Head of caudate nucleus (tissue), 42 donors: ENCODE data around the gene CXCL12.
A peak's percentile ranks its signal among the peaks of the same experiment; 100 is the strongest.

Experiments used
- DNase-seq, 42 donors: peaks; one replicate each; pipeline versions ENCODE4 v3.0.0 to v3.0.0-alpha.2; 2020 to 2021; ENCODE audit warnings: mixed read lengths in 7 of 42
- intact Hi-C: fragments of 100-400 bp; cut with DNase I; formaldehyde crosslinking; loops from one replicate; pipeline ENCODE4 v1.15.0; 2022

Gene CXCL12

DNA sequence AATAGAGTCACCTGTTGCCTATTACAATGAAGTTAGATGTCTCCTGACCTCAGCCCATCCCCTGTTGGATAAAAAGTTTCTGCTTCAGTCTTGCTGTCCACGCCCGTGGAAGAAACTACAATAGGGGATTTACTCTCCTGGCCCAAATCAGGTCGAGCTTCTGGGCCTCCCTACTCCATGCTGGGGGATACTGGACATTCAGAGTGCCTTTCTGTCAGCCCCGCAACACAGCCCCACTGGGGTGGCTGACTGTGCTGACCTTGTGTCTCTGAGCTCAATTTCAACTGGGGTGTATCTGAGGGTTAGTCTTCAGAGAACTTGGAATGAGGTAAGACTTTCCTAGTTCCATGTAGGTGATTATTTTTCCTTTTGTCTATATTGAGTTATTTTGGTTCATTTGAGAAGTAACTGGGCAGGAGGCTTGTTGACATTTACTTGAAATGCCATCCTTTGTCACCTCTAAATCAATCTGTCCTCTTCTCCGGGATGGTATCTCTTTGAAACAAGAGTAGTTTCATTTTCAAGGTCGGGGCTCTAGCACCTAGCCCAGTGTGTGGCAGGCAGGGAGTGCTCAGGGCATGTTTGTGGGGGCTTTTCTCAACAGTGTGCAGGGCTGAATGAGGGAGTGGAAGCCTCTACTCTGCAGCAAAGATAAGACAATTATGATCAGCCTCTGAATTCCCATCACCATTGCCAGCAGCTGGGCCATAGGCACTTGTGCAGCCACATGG lies 17.7 kb upstream of the CXCL12 start:
- intact Hi-C loops = no loop called here
- DNase-seq = peak in 4 of 42 donors; percentile 1 to 27 (median 17)

DNA sequence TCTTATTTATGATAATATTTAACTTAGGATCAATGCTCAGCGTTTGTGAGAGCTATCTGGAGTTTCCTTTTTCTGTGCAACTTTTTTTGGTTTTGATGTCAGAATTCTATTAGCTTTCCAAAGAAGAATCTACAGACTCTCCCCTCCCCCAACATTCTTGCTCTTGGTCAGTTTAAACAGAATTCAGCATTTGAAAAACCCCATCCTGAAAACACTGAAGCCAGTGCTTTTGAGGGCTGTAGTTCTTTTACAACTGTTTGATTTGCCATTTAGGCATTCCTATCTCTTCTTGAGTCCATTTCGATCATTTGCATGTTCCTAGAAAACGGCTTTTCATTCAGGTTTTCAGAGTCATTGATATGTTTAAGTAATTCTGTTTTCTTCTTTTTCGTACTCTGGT lies 15.6 kb upstream of the CXCL12 start:
- DNase-seq = no peak
- intact Hi-C loops = no loop called here

DNA sequence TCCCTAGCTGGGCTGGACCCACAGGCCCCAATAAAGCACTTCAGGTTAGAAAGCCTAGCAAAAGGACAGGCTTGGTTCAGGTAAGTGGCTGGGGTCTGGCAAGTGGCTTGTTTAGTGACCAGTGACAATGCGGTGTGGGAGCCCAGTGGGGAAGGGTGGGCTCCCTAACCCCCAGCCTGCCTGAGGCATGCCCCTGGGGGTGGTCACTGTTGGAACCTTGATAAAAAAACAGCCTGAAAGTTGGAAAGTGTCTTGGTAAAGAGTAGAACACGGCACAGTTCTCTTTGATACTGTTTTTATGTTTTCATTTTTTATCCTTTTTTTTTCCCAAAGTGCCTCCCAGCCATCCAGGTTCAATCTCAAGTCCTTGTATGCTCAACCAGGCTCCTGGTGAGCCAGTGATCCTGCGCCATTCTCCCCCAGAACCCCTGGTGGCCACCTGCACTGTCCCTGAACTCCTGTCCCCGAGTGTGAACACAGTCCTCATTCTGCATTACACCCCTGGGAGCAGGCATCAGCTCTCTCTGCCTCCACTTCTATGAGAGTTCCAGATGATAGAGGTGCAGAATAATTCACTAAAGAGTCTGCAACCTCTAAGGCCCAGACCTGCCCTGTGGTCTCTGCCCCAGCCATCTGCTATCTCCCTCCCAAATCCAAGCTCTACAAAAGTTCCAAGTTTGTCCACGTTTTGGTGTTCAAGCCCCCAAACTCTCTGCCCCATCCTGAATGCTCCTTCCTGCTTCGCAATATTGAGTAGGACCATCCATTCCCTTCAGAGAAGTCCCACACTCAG lies 15.0 kb upstream of the CXCL12 start:
- peak in 5 of 42 donors; percentile 3 to 38 (median 20) for DNase-seq
- intact Hi-C loops = no loop called here

GRCh38 chr10:44398747-44399658 lies 14.1 kb upstream of the CXCL12 start:
- DNase-seq = peak in 4 of 42 donors; percentile 7 to 29 (median 16)
- intact Hi-C loops = no loop called here

DNA sequence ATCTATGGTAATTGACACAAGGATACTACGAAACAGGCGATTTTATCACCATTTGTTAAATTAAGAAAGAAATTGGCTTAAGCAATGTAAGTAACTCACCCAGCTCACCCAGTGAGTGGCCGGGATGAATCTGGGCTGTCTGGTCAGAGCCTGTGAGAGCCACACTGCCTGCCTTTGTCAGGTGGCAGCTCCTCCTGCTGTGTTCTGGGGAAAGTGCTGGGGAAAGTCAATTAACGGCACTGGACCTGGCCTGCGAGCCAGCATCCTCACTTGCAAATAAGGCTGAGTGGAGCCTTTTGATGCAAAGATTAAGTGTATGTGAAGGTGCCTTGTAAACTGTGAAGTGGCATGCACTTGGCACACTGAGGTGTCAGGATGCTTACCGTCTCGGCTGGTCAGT lies 13.4 kb upstream of the CXCL12 start:
- intact Hi-C loops = no loop called here
- peak in 4 of 42 donors; percentile 1 to 24 (median 14) for DNase-seq

DNA sequence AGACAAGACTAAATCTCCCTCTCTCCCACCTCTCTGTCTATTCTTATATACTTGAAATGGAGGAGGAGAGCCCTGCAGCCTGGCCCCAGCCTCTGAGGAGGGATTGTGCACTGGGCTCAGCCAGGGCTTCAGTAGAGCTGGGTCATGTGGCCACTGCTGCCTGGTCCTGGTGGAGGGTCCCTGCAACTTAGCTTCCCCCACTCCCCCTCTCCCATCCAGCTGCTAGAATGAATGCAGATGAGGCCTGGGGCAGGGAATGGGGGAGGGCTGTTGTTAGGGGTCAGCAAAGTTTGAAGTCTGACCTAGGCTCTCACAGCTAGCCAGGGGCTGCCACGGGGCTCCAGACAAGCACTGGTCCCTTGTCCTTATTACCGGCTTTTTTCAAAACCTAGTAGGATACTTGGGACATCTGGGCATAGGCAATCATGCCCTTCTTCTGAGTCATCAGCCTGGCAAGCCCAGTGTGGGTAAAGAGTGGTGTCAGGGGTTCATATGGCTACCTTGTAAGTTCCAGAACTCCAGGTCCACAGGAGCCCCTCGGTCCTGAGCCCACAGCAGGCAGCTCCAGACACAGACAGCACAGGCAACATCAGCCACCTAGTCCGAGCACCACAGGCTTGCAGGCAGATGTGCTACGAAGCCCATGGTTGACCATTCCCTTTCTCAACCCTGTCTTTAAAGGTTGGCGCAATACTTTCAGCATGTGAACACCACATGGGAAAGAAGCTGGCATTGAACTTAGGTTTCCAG lies 12.8 kb upstream of the CXCL12 start:
- DNase-seq = peak in 5 of 42 donors; percentile 7 to 27 (median 11)
- intact Hi-C loops = no loop called here

- DNase-seq = peak in 7 of 42 donors; percentile 4 to 28 (median 21)
- intact Hi-C loops = no loop called here
Measured at GRCh38 chr10:44396671-44397191, 11.8 kb upstream of the CXCL12 start.

DNA sequence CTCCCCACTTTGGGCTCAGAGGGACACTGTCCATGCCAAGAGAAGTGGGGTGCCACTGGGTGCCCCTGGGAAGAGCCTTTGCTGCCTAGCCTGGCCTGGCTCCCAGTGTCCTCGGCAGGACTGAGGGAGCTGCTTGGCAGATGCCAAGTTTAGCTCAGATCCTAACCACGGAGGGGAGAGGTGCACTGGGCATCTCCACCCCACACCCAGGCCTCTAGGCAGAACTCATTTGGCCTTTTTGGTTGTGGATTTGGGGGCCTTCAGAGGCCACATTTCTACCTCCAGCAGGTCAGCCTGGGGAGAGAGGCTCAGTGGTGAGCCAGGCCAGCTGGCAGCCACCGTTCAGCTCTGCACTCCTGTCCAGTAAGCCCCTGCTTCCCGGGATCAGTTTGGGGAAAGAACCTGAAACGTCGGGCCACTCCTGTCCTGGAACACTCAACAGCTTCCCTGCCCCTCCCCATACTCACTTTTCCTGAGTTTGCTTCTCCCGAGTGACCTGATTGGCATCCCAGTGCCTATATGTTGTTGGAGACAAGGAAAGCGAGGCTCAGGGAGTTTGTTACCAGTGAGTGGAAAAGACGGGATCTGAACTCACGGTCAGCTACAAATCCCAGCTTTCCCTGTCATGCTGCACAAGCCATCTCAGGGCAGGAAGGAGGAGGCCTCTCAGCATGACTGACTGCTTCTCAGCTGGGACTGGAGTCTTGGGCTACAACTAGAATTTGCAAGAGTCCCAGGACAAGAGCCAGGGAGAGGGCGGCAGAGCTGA lies 11.2 kb upstream of the CXCL12 start:
- DNase-seq = peak in 7 of 42 donors; percentile 6 to 34 (median 12)
- intact Hi-C loops = no loop called here

DNA sequence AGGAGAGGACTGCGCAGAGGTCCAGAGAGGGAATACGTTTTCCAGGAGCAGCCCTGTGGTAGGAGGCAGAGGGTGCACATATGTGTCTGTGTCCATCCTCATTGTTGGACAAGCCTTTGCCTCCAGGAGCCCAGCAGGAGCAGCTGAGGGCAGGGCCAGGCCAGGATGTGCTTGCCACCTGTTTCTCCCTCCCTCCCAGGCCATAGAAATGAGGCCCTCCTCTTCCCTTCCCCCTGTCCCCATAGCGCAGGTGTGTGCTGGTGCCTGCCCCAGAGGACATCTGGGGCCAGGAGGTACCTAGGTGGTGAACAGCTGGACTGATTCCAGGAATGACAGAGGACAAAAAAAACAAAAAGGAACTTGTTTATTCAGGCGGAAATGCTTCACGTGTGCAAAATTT lies 10.5 kb upstream of the CXCL12 start:
- DNase-seq = peak in 3 of 42 donors; percentile 2 to 31 (median 5)
- intact Hi-C loops = no loop called here

DNA sequence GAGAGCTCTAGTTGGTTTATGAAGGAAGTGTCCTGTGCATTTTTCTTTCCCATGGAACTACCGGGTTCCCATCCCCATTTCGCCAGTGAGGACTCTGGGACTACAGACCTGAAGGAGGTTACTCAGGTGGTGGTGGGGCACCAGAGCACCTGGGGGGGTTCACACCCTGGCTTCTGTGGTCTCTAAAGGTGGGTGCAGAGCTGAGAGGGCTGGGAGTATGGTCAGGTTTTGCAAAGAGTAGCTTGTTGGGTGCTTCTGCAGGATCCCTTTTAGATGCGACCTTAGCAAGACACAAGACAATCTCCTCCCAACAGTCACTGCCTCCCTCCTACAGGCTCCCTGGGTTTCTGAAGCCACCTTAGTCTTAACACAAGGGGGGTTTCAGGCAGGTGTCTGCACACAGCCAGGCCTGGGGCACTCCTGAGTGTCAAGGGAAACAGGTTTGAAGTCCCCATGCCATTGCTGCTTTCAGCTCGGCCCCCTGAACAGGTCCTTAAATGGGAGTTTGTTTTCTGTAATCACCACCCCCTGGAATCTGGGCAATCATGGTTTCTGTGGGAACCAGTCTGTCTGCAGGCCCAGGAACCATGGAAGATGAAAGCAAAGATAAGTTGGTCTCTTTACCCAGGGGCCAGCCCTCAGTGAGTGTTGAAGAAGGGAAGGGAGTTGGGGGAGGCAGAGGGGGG lies 9.9 kb upstream of the CXCL12 start:
- intact Hi-C loops = no loop called here
- peak in 3 of 42 donors; percentile 9 to 31 (median 12) for DNase-seq

GRCh38 chr10:44393834-44394547 lies 9.1 kb upstream of the CXCL12 start:
- peak in 4 of 42 donors; percentile 6 to 39 (median 32) for DNase-seq
- intact Hi-C loops = no loop called here

GRCh38 chr10:44393051-44393630 lies 8.2 kb upstream of the CXCL12 start:
- peak in 4 of 42 donors; percentile 6 to 33 (median 22) for DNase-seq
- intact Hi-C loops = no loop called here

DNA sequence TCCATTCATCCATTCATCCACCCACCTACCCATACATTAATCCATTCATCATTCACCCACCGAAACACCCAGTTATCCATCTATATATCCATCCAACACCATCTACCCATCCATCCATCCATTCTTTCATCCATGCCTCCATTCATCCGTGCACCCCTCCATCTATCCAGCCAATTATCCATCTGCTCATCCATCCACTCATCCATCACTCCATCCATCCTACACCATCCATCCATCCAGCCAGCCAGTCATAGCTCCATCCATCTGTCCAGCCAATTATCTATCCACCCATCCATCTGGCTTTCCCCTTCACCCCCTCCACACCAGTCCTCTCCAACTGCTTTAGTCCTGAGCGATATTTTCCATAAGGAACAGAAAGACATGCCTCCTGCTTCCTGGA lies 7.5 kb upstream of the CXCL12 start:
- intact Hi-C loops = no loop called here
- DNase-seq = no peak

GRCh38 chr10:44391981-44392380 lies 7.1 kb upstream of the CXCL12 start:
- intact Hi-C loops = no loop called here
- no peak for DNase-seq

- peak in 5 of 42 donors; percentile 4 to 20 (median 7) for DNase-seq
- intact Hi-C loops = no loop called here
Measured at GRCh38 chr10:44390585-44391072, 5.7 kb upstream of the CXCL12 start.

DNA sequence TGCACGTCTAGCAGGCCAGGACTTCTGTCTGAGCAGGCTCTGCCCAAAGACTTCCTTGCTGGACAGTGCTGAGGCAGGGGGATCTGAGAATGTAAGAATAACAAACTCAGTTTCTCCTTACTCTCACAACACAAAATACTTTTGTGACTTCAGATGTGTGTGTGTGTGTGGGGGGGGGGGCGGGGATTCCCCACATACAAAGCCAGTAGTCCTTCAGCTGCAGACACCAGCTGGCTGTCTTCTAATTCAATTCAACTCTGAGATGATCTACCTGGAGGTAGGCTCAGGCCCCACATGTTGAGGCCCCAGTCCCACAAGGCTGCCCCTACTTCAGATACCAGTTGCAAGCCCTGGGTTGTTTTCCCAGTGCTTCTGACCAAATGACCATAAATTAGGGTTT lies 4.7 kb upstream of the CXCL12 start:
- peak in 2 of 42 donors; percentile 17 to 22 for DNase-seq
- intact Hi-C loops = loop anchor here (5.0 kb wide), 2 partner anchors 697 to 717 kb away; no protein-coding TSS in a partner anchor
